Lower leg skin (tissue), 4 donors: ENCODE measurements around the gene PIGS. TPM values are rescaled to one million over a fixed set of nuclear protein-coding genes. Genes with fewer than 3 reads are reported as not detected.

Experiments used
- DNase-seq, 2 donors: peaks; one replicate each; pipeline ENCODE4 v3.0.0-alpha.2; 2019; ENCODE audit warnings: low spot score in 2 of 2
- H3K4me3 ChIP-seq: fragments of 200-600 bp; sonication (generic); 2 replicates; pipeline ENCODE4 v1.5.1; 2017; ENCODE audit warnings: mild to moderate bottlenecking, low read depth; ENCODE audit not compliant: poor library complexity, severe bottlenecking
- CTCF ChIP-seq, 3 donors: fragments of 450-650 bp; IDR thresholded peaks; one replicate each; pipeline ENCODE4 v1.5.1; 2016; ENCODE audit warnings: antibody characterized with exemption in 3 of 3, mild to moderate bottlenecking in 3 of 3, moderate library complexity in 2 of 3
- POLR2A ChIP-seq, 2 donors: fragments of 450-650 bp; IDR thresholded peaks; one replicate each; pipeline ENCODE4 v1.6.1; 2016 to 2017; ENCODE audit warnings: antibody characterized with exemption in 2 of 2, mild to moderate bottlenecking in 1 of 2, moderate library complexity in 1 of 2
- WGBS, 2 donors: methylation state at CpG; one replicate each; pipeline ENCODE4 v1.1.5; 2018; 5-methylcytosine and 5-hydroxymethylcytosine counted together
- intact Hi-C: fragments of 100-400 bp; cut with DNase I; formaldehyde crosslinking; loops from one replicate; pipeline ENCODE4 v1.15.0; 2023; ENCODE audit warnings: low total_unique reads
- total RNA-seq, 4 donors: library from RNA; depleted of rRNA; stranded (reverse); fragments of >200 nt; gene quantifications; one replicate each; pipeline ENCODE4 v1.1.0, GENCODE V29; 2016

Gene PIGS
- total RNA-seq, 4 donors from 2014 or later: 57.6 to 84.0 (median 75.1) TPM

- TF ChIP-seq POLR2A (IDR thresholded peaks at IDR 0.05): no peak
- no peak for TF ChIP-seq CTCF (IDR thresholded peaks at IDR 0.05)
- WGBS, 2 donors: 89 to 92% methylated on average over 9 of the region's 9 CpGs
- H3K4me3 ChIP-seq: no peak overlapping the region
- intact Hi-C loops: no loop called here
- no peak for DNase-seq
These were observed 2.2 kb upstream of the PIGS start for GRCh38 chr17:28573521-28573920.

GRCh38 chr17:28573040-28573380 is 1.7 kb upstream of the PIGS start:
- intact Hi-C loops: no loop called here
- no peak overlapping the region for H3K4me3 ChIP-seq

GRCh38 chr17:28572259-28573039 is 1.1 kb upstream of the PIGS start:
- intact Hi-C loops: no loop called here
- TF ChIP-seq POLR2A (IDR thresholded peaks at IDR 0.05): no peak
- TF ChIP-seq CTCF (IDR thresholded peaks at IDR 0.05): no peak
- H3K4me3 ChIP-seq: no peak overlapping the region
- WGBS, 2 donors: 46 to 65% methylated on average over 5 of the region's 5 CpGs
- no peak for DNase-seq

More at GRCh38 chr17:28573040-28573380, 1.7 kb upstream of the PIGS start:
- TF ChIP-seq CTCF (IDR thresholded peaks at IDR 0.05) (no peak), POLR2A (IDR thresholded peaks at IDR 0.05) (no peak)
- DNase-seq: no peak

GRCh38 chr17:28570716-28571360 is 486 bp downstream of the PIGS start:
- TF ChIP-seq CTCF (IDR thresholded peaks at IDR 0.05): no peak
- TF ChIP-seq POLR2A (IDR thresholded peaks at IDR 0.05): no peak
- no peak for DNase-seq
- 1 to 2% methylated on average over 36 to 38 of the region's 39 CpGs for WGBS, 2 donors

GRCh38 chr17:28569446-28569845 is 1.9 kb downstream of the PIGS start:
- no peak overlapping the region for H3K4me3 ChIP-seq
- 89 to 97% methylated on average over 1 of the region's 1 CpG for WGBS, 2 donors
- intact Hi-C loops: no loop called here
- no peak for TF ChIP-seq CTCF (IDR thresholded peaks at IDR 0.05)
- TF ChIP-seq POLR2A (IDR thresholded peaks at IDR 0.05): no peak
- DNase-seq: no peak

More at GRCh38 chr17:28570716-28571360, 486 bp downstream of the PIGS start:
- intact Hi-C loops: no loop called here
- H3K4me3 ChIP-seq: peak overlapping the region; percentile 94
